Measurements from ENCODE around the gene KRI1. TPM values are rescaled to one million over a fixed set of nuclear protein-coding genes. Genes with fewer than 3 reads are reported as not detected.

KRI1 gene
- polyA plus RNA-seq, 3 donors = 3.9 to 21.0 (median 6.1) TPM

DNA sequence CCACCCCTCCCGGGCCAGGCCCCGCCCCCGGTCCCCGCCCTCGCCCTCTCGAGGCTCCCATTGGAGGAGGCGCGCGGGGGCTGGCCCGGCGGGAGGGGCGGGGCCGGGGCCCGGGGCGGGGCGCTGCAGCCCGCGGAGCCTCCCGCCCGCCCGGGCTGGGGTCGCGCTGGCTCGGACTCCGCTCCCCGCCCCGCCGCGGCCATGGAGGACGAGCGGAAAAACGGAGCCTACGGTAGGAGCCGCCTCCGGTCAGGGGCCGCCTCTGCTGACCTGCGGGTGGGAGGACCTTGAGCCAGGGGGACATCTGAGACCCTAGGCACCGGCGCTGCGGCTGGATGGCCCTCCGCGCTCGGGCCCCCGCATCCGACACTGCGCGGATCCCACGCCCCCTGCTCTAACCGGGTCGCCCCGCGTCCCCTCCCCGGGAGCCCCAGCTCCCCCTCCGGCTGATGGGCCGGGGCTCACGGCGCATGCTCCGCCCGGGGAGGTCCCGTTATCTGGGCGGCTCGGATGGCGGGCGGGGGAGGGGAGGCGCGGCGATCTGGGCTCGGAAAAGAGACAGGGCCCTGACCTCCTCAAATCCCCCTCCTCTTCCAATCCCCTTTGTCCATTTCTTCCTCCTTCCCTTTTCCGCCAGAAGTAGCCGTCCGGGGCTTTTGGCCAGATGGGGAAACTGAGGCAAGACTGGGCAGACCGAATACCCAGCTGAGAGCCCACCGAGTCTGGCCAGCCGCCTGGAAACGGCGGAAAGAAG is 36.7 kb upstream of the KRI1 start:
- WGBS (ENCODE audit: insufficient coverage) = under 1% methylated on average over 42 of the region's 76 CpGs
- TF ChIP-seq, protein P1, sequence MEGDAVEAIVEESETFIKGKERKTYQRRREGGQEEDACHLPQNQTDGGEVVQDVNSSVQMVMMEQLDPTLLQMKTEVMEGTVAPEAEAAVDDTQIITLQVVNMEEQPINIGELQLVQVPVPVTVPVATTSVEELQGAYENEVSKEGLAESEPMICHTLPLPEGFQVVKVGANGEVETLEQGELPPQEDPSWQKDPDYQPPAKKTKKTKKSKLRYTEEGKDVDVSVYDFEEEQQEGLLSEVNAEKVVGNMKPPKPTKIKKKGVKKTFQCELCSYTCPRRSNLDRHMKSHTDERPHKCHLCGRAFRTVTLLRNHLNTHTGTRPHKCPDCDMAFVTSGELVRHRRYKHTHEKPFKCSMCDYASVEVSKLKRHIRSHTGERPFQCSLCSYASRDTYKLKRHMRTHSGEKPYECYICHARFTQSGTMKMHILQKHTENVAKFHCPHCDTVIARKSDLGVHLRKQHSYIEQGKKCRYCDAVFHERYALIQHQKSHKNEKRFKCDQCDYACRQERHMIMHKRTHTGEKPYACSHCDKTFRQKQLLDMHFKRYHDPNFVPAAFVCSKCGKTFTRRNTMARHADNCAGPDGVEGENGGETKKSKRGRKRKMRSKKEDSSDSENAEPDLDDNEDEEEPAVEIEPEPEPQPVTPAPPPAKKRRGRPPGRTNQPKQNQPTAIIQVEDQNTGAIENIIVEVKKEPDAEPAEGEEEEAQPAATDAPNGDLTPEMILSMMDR (IDR thresholded peaks at IDR 0.05) = no peak
- Mint-ChIP-seq H3K9me3 (peaks cover 0 to 3% (median 0%) of the 10 kb centered on the region in 7 donors), H3K27ac (peak overlapping the region; percentile 87 to 95 (median 92)), H3K4me1 (peaks cover 30% of the 10 kb centered on the region), H3K27me3 (ENCODE audit: low read depth in 3 of 3) (peaks cover 1 to 5% (median 3%) of the 10 kb centered on the region in 3 donors), H3K4me3 (peak overlapping the region; percentile 89 to 92), H3K36me3 (no peaks in the 10 kb centered on the region)
- Histone ChIP-seq H4K20me1 (ENCODE audit: insufficient read depth, low read length) (peaks cover 27% of the 10 kb centered on the region), H3K4me2 (replicated peaks; ENCODE audit: extremely low read depth, low read length, poor library complexity, severe bottlenecking) (peak overlapping the region; percentile 97), H3K9me3 (replicated peaks in 1 of 2; ENCODE audit: control insufficient read depth in 1 of 2, insufficient read depth in 1 of 2, low read length in 2 of 2) (no peaks in the 10 kb centered on the region), H3K4me3 (replicated peaks in 1 of 3; ENCODE audit: low read depth in 2 of 3, low read length in 3 of 3) (peak overlapping the region; percentile 92 to 95 (median 92)), H3K27me3 (ENCODE audit: control insufficient read depth in 2 of 2, insufficient read depth in 2 of 2, low read length in 2 of 2) (no peaks in the 10 kb centered on the region), H3K9ac (ENCODE audit: insufficient read depth, low read length, poor library complexity, severe bottlenecking) (peak overlapping the region; percentile 74), H3K79me2 (ENCODE audit: insufficient read depth, low read length) (peaks cover 13% of the 10 kb centered on the region), H3K27ac (ENCODE audit: low read depth in 1 of 2, low read length in 2 of 2) (peak overlapping the region; percentile 75 to 79), H3K36me3 (replicated peaks in 1 of 2; ENCODE audit: control insufficient read depth in 1 of 2, insufficient read depth in 2 of 2, low read length in 2 of 2) (no peaks in the 10 kb centered on the region), H2AFZ (ENCODE audit: insufficient read depth, low read depth, low read length, poor library complexity, severe bottlenecking) (peak overlapping the region; percentile 79), H3K4me1 (ENCODE audit: control insufficient read depth in 1 of 2, insufficient read depth in 2 of 2, low read length in 2 of 2) (peaks cover 29 to 35% of the 10 kb centered on the region in 2 donors)
- intact Hi-C loops (cut with micrococcal nuclease) = loop anchor here in 1 of 2 donors (5.0 kb wide), 1 partner anchor 35 kb away; no protein-coding TSS in a partner anchor
- peak; percentile 62 to 73 (median 70) for DNase-seq

DNA sequence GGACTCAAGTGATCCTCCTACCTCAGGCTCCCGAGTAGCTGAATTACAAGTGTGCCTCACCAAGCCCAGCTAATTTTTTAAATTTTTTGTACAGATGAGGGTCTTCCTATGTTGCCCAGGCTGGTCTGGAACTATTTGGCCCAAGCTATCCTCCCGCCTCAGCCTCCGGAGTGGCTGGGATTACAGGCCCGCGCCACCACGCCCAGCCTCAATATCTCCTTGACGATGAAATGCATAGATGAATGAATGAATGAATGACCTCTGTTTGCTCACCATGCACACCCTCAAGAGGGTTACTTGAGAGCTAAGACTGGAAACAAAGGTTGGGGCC is 36.2 kb upstream of the KRI1 start:
- peaks cover 23% of the 10 kb centered on the region for H4K20me1 ChIP-seq (ENCODE audit: insufficient read depth, low read length)
- peak overlapping the region in 1 of 3 experiments; percentile 92 for H3K4me3 ChIP-seq (replicated peaks in 1 of 3; ENCODE audit: low read depth in 2 of 3, low read length in 3 of 3)
- H3K27ac ChIP-seq (ENCODE audit: low read depth in 1 of 2, low read length in 2 of 2) = no peak overlapping the region
- intact Hi-C loops (cut with micrococcal nuclease) = loop anchor here in 1 of 2 donors (5.0 kb wide), 1 partner anchor 35 kb away; no protein-coding TSS in a partner anchor
- no peaks in the 10 kb centered on the region for H3K36me3 Mint-ChIP-seq
- TF ChIP-seq, protein P1 (IDR thresholded peaks at IDR 0.05) = no peak
- H3K79me2 ChIP-seq (ENCODE audit: insufficient read depth, low read length) = peaks cover 13% of the 10 kb centered on the region
- H3K9ac ChIP-seq (ENCODE audit: insufficient read depth, low read length, poor library complexity, severe bottlenecking) = no peak overlapping the region
- no peaks in the 10 kb centered on the region for H3K36me3 ChIP-seq (replicated peaks in 1 of 2; ENCODE audit: control insufficient read depth in 1 of 2, insufficient read depth in 2 of 2, low read length in 2 of 2)
- H3K4me2 ChIP-seq (replicated peaks; ENCODE audit: extremely low read depth, low read length, poor library complexity, severe bottlenecking) = peak overlapping the region; percentile 44
- H2AFZ ChIP-seq (ENCODE audit: insufficient read depth, low read depth, low read length, poor library complexity, severe bottlenecking) = no peak overlapping the region
- H3K4me1 Mint-ChIP-seq = peaks cover 32% of the 10 kb centered on the region
- peaks cover 1 to 5% (median 3%) of the 10 kb centered on the region in 3 donors for H3K27me3 Mint-ChIP-seq (ENCODE audit: low read depth in 3 of 3)
- peak overlapping the region in 1 of 2 donors; percentile 70 for H3K4me3 Mint-ChIP-seq
- peaks cover 0 to 2% (median 0%) of the 10 kb centered on the region in 7 donors for H3K9me3 Mint-ChIP-seq
- DNase-seq = no peak
- 29% methylated on average over 1 of the region's 7 CpGs for WGBS (ENCODE audit: insufficient coverage)
- peaks cover 32 to 40% of the 10 kb centered on the region in 2 donors for H3K4me1 ChIP-seq (ENCODE audit: control insufficient read depth in 1 of 2, insufficient read depth in 2 of 2, low read length in 2 of 2)
- H3K27me3 ChIP-seq (ENCODE audit: control insufficient read depth in 2 of 2, insufficient read depth in 2 of 2, low read length in 2 of 2) = no peaks in the 10 kb centered on the region
- no peaks in the 10 kb centered on the region for H3K9me3 ChIP-seq (replicated peaks in 1 of 2; ENCODE audit: control insufficient read depth in 1 of 2, insufficient read depth in 1 of 2, low read length in 2 of 2)
- H3K27ac Mint-ChIP-seq = peak overlapping the region in 4 of 7 donors; percentile 25 to 70 (median 62)

Measured in CD14-positive monocyte (primary cell).